ENCODE measurements around the gene IFI27L2.

Gene IFI27L2

DNA sequence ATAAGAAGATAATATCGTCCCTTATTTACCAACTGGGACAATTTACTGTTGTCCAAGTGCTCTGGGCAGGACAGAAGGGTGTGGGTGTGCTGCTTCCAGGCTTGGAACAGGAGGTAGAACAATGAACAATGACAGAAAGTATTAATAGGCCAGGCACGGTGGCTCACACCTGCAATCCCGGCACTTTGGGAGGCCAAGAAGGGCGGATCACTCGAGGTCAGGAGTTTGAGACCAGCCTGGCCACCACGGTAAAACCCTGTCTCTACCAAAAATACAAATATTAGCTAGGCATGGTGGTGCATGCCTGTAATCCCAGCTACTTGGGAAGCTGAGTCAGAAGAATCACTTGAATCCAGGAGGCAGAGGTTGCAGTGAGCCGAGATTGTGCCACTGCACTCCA lies 16.3 kb downstream of the IFI27L2 start:
- no peak for DNase-seq
- no peak overlapping the region for H3K4me3 ChIP-seq (ENCODE audit: low read depth, low read length)
- TF ChIP-seq, protein P1, sequence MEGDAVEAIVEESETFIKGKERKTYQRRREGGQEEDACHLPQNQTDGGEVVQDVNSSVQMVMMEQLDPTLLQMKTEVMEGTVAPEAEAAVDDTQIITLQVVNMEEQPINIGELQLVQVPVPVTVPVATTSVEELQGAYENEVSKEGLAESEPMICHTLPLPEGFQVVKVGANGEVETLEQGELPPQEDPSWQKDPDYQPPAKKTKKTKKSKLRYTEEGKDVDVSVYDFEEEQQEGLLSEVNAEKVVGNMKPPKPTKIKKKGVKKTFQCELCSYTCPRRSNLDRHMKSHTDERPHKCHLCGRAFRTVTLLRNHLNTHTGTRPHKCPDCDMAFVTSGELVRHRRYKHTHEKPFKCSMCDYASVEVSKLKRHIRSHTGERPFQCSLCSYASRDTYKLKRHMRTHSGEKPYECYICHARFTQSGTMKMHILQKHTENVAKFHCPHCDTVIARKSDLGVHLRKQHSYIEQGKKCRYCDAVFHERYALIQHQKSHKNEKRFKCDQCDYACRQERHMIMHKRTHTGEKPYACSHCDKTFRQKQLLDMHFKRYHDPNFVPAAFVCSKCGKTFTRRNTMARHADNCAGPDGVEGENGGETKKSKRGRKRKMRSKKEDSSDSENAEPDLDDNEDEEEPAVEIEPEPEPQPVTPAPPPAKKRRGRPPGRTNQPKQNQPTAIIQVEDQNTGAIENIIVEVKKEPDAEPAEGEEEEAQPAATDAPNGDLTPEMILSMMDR (IDR thresholded peaks at IDR 0.05; ENCODE audit: low read depth, low read length, missing control alignments), result no peak
- peaks cover 2% of the 10 kb centered on the region for H3K27me3 ChIP-seq (replicated peaks)
- no peaks in the 10 kb centered on the region for H3K36me3 ChIP-seq (replicated peaks)
- no peak overlapping the region for H3K27ac ChIP-seq
- in situ Hi-C loops (cut with HindIII; ENCODE audit: low pct_ligation_motif_present, low sequenced_read_pairs), result no loop called here

DNA sequence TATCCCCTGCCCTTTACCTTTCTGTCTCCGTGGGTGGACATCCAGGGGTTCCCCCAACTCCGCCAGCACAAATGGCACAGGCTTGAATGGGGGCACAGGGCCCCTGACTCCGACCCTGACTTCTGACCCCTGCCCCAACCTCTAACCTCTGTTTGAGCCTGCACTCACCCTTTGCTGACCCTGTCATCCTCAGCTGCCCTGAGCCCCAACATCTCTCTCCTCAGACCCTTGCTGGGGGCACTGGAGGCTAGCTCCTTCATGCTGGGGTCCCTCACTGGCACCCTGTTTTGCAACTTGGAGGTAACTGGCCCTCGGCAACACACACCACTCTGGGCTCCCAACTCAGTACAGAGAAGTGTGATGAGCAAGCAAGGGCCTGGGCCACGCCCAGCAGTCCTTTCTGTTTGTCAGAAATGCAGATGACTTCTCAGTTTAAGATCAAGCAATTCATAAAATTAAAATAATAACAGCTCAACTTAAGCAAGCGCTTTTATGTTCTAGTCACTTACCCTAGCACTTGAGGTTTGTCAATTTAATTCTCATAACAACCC lies 16.8 kb downstream of the IFI27L2 start:
- in situ Hi-C loops (cut with HindIII; ENCODE audit: low pct_ligation_motif_present, low sequenced_read_pairs), result no loop called here
- no peak for DNase-seq
- Histone ChIP-seq H3K27me3 (replicated peaks) (peaks cover 2% of the 10 kb centered on the region), H3K27ac (no peak overlapping the region), H3K36me3 (replicated peaks) (no peaks in the 10 kb centered on the region), H3K4me3 (ENCODE audit: low read depth, low read length) (no peak overlapping the region)
- TF ChIP-seq, protein P1 (IDR thresholded peaks at IDR 0.05; ENCODE audit: low read depth, low read length, missing control alignments), result no peak

DNA sequence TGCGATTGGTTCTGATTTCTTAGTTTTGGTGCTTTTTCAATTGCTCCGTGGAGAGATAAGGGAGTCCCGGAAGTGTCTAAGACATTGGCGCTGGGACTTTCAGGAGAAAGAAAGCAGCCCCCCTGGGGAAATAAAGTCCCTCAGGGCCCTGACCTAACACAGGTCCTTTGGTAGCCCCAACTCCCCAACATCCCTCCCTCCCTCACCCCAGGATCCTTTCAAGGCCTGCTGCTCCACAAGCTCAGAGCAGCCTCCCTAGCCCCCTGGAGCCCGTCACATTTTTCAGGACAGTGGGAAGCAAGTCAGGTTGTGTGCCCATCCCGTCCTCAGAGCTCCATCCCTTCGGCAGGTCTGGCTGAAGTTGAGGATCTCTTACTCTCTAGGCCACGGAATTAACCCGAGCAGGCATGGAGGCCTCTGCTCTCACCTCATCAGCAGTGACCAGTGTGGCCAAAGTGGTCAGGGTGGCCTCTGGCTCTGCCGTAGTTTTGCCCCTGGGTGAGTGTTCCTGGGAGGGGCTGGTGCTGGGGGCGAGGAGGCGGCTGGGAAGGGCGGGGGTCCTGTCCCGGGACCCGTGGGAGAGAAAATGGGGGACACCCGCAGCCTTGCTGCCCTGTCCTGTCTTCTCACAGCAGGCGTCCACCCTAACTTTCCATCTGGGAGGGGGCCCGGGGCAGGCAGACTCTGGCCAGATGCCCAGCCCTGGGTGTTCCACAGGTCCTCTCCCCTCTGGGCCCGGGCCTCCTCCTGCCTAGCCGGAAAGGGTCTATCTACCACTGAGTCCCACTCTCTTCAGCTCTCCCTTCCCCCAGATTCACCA lies 17.9 kb downstream of the IFI27L2 start:
- no peaks in the 10 kb centered on the region for H3K36me3 ChIP-seq (replicated peaks)
- H3K4me3 ChIP-seq (ENCODE audit: low read depth, low read length), result no peak overlapping the region
- in situ Hi-C loops (cut with HindIII; ENCODE audit: low pct_ligation_motif_present, low sequenced_read_pairs), result no loop called here
- H3K27ac ChIP-seq, result no peak overlapping the region
- H3K27me3 ChIP-seq (replicated peaks), result no peaks in the 10 kb centered on the region
- TF ChIP-seq, protein P1 (IDR thresholded peaks at IDR 0.05; ENCODE audit: low read depth, low read length, missing control alignments), result no peak
- DNase-seq, result no peak

DNA sequence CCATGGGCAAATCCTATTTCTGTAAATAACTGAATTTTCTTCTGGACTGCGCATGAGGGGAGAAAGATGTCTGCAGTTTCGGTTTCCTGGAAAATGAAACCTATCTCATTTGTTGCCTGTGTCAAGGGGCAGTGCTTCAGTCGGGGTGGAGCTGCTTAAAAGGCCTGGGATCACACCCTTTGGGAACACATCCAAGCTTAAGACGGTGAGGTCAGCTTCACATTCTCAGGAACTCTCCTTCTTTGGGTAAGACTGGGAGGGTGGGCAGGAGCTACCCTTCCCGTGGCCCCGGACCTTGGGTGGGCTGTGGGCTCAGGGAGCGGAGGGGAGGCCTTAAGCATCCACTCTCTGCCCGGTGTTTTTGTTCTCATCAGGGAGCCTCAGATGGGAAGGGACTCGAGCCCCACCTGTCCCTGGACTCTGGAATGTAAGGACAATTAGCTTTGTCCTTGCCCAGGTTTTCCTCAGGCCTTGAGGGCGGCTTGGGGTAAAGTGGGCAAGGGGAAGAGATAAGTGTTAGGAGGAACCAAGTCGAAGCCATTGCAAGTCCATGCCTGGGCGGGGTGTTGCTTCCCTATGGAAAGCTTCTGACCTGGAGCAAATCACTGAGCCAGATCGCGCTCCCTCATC lies 18.7 kb downstream of the IFI27L2 start, which contains the start of gene IFI27:
IFI27 (plus strand) TSS at position 185 of the 630 bp plus-strand sequence.
- no peak for DNase-seq
- Histone ChIP-seq H3K36me3 (replicated peaks) (no peaks in the 10 kb centered on the region), H3K27me3 (replicated peaks) (no peaks in the 10 kb centered on the region), H3K27ac (no peak within 1 kb of the TSS), H3K4me3 (ENCODE audit: low read depth, low read length) (no peak within 1 kb of the TSS)
- TF ChIP-seq, protein P1 (IDR thresholded peaks at IDR 0.05; ENCODE audit: low read depth, low read length, missing control alignments), result no peak
- in situ Hi-C loops (cut with HindIII; ENCODE audit: low pct_ligation_motif_present, low sequenced_read_pairs), result no loop called here

DNA sequence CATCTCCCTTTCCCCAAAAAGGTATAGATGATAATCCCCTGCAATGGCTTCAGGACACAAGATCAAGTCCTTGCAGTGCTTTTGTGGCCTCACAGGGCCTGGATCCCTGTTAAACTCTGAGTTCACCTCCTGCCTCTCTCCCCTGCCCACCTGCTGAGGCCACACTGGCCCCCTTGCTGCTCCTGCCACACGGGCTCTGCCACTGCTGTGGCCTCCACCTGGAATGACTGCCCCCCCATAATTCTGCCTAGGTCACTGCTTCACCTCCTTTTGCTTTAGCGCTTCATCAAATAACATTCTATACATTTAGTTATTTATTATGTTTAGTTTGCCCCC lies 19.5 kb downstream of the IFI27L2 start:
- Histone ChIP-seq H3K27ac (no peak overlapping the region), H3K27me3 (replicated peaks) (no peaks in the 10 kb centered on the region), H3K36me3 (replicated peaks) (no peaks in the 10 kb centered on the region), H3K4me3 (ENCODE audit: low read depth, low read length) (no peak overlapping the region)
- DNase-seq, result no peak
- in situ Hi-C loops (cut with HindIII; ENCODE audit: low pct_ligation_motif_present, low sequenced_read_pairs), result no loop called here
- TF ChIP-seq, protein P1 (IDR thresholded peaks at IDR 0.05; ENCODE audit: low read depth, low read length, missing control alignments), result no peak
